Measurements from ENCODE around the gene SAE1. TPM values are rescaled to one million over a fixed set of nuclear protein-coding genes. Genes with fewer than 3 reads are reported as not detected.

Gene SAE1
- total and polyA plus RNA-seq, 2 donors from 2014 or later = 39.5 to 49.4 TPM

- DNase-seq (peak in 2 of 5 donors; percentile 27 to 61), FAIRE-seq (no peak)
- H3K9me3 ChIP-seq (ENCODE audit: control insufficient read depth in 2 of 3, insufficient read depth in 1 of 3, low read length in 3 of 3) = no peaks in the 10 kb centered on the region
- H3K9ac ChIP-seq (ENCODE audit: low read length in 3 of 3) = no peak overlapping the region
- intact Hi-C loops (cut with DNase I) = no loop called here
- no peaks in the 10 kb centered on the region for H3K27me3 ChIP-seq (ENCODE audit: control insufficient read depth, insufficient read depth, low read length)
- H3K27ac ChIP-seq (ENCODE audit: low read depth in 2 of 2, low read length in 2 of 2) = peak overlapping the region; percentile 71 to 78
- H3K36me3 ChIP-seq (ENCODE audit: control insufficient read depth in 2 of 3, insufficient read depth in 3 of 3, low read length in 3 of 3) = peaks cover 0 to 4% (median 0%) of the 10 kb centered on the region in 3 donors
- TF ChIP-seq, protein P1, sequence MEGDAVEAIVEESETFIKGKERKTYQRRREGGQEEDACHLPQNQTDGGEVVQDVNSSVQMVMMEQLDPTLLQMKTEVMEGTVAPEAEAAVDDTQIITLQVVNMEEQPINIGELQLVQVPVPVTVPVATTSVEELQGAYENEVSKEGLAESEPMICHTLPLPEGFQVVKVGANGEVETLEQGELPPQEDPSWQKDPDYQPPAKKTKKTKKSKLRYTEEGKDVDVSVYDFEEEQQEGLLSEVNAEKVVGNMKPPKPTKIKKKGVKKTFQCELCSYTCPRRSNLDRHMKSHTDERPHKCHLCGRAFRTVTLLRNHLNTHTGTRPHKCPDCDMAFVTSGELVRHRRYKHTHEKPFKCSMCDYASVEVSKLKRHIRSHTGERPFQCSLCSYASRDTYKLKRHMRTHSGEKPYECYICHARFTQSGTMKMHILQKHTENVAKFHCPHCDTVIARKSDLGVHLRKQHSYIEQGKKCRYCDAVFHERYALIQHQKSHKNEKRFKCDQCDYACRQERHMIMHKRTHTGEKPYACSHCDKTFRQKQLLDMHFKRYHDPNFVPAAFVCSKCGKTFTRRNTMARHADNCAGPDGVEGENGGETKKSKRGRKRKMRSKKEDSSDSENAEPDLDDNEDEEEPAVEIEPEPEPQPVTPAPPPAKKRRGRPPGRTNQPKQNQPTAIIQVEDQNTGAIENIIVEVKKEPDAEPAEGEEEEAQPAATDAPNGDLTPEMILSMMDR (IDR thresholded peaks at IDR 0.05; ENCODE audit: borderline replicate concordance, extremely low read depth, insufficient read depth) = no peak
- peaks cover 0 to 16% (median 3%) of the 10 kb centered on the region in 3 donors for H3K4me1 ChIP-seq (ENCODE audit: control insufficient read depth in 2 of 3, insufficient read depth in 2 of 3, low read depth in 1 of 3, low read length in 3 of 3)
- H3K4me3 ChIP-seq (ENCODE audit: low read length in 3 of 3) = no peak overlapping the region
These were observed 46.0 kb downstream of the SAE1 start for GRCh38 chr19:47176627-47177090.

GRCh38 chr19:47179653-47180310 lies 49.1 kb downstream of the SAE1 start:
- DNase-seq = no peak
- Histone ChIP-seq H3K9ac (ENCODE audit: low read length in 3 of 3) (no peak overlapping the region), H3K27ac (ENCODE audit: low read depth in 2 of 2, low read length in 2 of 2) (no peak overlapping the region), H3K9me3 (ENCODE audit: control insufficient read depth in 2 of 3, insufficient read depth in 1 of 3, low read length in 3 of 3) (no peaks in the 10 kb centered on the region), H3K27me3 (ENCODE audit: control insufficient read depth, insufficient read depth, low read length) (no peaks in the 10 kb centered on the region), H3K4me3 (ENCODE audit: low read length in 3 of 3) (no peak overlapping the region), H3K4me1 (ENCODE audit: control insufficient read depth in 2 of 3, insufficient read depth in 2 of 3, low read depth in 1 of 3, low read length in 3 of 3) (peaks cover 0 to 16% (median 3%) of the 10 kb centered on the region in 3 donors), H3K36me3 (ENCODE audit: control insufficient read depth in 2 of 3, insufficient read depth in 3 of 3, low read length in 3 of 3) (no peaks in the 10 kb centered on the region)
- intact Hi-C loops (cut with DNase I) = no loop called here
- TF ChIP-seq, protein P1 (IDR thresholded peaks at IDR 0.05; ENCODE audit: borderline replicate concordance, extremely low read depth, insufficient read depth) = no peak
- FAIRE-seq = no peak

DNA sequence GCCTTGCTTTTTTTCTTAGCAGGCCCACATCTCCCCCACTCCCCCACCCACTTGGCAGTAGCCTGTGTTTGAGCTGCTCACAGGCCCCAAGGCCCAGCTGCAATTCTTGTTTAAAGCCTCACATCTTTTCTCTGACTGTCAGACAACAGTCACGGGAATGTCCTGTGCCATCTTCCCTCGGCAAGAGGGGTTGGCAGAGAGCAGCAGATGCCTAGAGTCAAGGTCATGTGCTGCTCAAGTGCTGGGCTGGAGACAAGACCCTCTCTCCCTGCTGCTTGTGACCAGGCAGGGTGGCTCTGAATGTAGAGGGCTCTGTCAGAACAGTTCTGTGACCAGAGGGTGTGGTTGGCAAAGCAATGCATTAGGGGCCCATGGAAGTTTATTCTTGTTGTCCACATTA lies 53.0 kb downstream of the SAE1 start:
- FAIRE-seq (no peak), DNase-seq (no peak)
- no peak overlapping the region for H3K9ac ChIP-seq (ENCODE audit: low read length in 3 of 3)
- no peak overlapping the region for H3K4me3 ChIP-seq (ENCODE audit: low read length in 3 of 3)
- H3K27ac ChIP-seq (ENCODE audit: low read depth in 2 of 2, low read length in 2 of 2) = no peak overlapping the region
- TF ChIP-seq, protein P1 (IDR thresholded peaks at IDR 0.05; ENCODE audit: borderline replicate concordance, extremely low read depth, insufficient read depth) = no peak
- H3K36me3 ChIP-seq (ENCODE audit: control insufficient read depth in 2 of 3, insufficient read depth in 3 of 3, low read length in 3 of 3) = no peaks in the 10 kb centered on the region
- no peaks in the 10 kb centered on the region for H3K9me3 ChIP-seq (ENCODE audit: control insufficient read depth in 2 of 3, insufficient read depth in 1 of 3, low read length in 3 of 3)
- H3K27me3 ChIP-seq (ENCODE audit: control insufficient read depth, insufficient read depth, low read length) = no peaks in the 10 kb centered on the region
- H3K4me1 ChIP-seq (ENCODE audit: control insufficient read depth in 2 of 3, insufficient read depth in 2 of 3, low read depth in 1 of 3, low read length in 3 of 3) = peaks cover 0 to 2% (median 0%) of the 10 kb centered on the region in 3 donors
- intact Hi-C loops (cut with DNase I) = no loop called here

All from kidney (tissue), 14 donors.